22Rv1 (cell line): ENCODE data around the gene HTR2B.

ENCODE experiments used
- CTCF ChIP-seq: fragments of 450-650 bp; IDR thresholded peaks from 2 replicates; pipeline ENCODE4 v1.5.1; 2017; ENCODE audit warnings: mild to moderate bottlenecking
- ZFX ChIP-seq: fragments of 450-650 bp; IDR thresholded peaks from 2 replicates; pipeline ENCODE4 v1.6.1; 2017; ENCODE audit warnings: antibody characterized with exemption, borderline replicate concordance

GRCh38 chr2:231169488-231169887 lies 44.6 kb upstream of the HTR2B start:
- TF ChIP-seq CTCF: no peak
- TF ChIP-seq ZFX: no peak
